HepG2 (cell line): ENCODE measurements around the gene NENF.

ENCODE experiments used
- CREM ChIP-seq, 2 experiments: sonication (generic) in 1 of 2; formaldehyde crosslinking in 1 of 2; IDR thresholded peaks; 2 replicates each; pipeline versions ENCODE4 v1.4.0 to v1.6.1; 2016 to 2020; ENCODE audit warnings: antibody characterized with exemption in 1 of 2, mild to moderate bottlenecking in 1 of 2, missing genetic modification reagents in 1 of 2
- DPF2 ChIP-seq: sonication (generic); formaldehyde crosslinking; IDR thresholded peaks from 2 replicates; pipeline ENCODE4 v1.4.0; 2020; ENCODE audit warnings: mild to moderate bottlenecking, low read depth, missing genetic modification reagents, borderline replicate concordance
- ETV5 ChIP-seq: IDR thresholded peaks from 2 replicates; pipeline ENCODE4 v1.6.1; 2018; ENCODE audit warnings: missing biosample characterization, missing genetic modification reagents, inconsistent platforms, borderline replicate concordance
- TGIF2 ChIP-seq: IDR thresholded peaks from 2 replicates; pipeline ENCODE4 v1.6.1; 2016; ENCODE audit warnings: control low read depth, missing compliant biosample characterization
- TF ChIP-seq, protein P1 (sequence below): IDR thresholded peaks from 2 replicates; pipeline ENCODE4 v1.6.1; 2016; ENCODE audit warnings: control low read depth
- TF ChIP-seq, protein P2 (sequence below): sonication (generic); formaldehyde crosslinking; IDR thresholded peaks from 2 replicates; pipeline ENCODE4 v1.5.0; 2020; ENCODE audit warnings: mild to moderate bottlenecking, missing genetic modification reagents, moderate library complexity

DNA sequence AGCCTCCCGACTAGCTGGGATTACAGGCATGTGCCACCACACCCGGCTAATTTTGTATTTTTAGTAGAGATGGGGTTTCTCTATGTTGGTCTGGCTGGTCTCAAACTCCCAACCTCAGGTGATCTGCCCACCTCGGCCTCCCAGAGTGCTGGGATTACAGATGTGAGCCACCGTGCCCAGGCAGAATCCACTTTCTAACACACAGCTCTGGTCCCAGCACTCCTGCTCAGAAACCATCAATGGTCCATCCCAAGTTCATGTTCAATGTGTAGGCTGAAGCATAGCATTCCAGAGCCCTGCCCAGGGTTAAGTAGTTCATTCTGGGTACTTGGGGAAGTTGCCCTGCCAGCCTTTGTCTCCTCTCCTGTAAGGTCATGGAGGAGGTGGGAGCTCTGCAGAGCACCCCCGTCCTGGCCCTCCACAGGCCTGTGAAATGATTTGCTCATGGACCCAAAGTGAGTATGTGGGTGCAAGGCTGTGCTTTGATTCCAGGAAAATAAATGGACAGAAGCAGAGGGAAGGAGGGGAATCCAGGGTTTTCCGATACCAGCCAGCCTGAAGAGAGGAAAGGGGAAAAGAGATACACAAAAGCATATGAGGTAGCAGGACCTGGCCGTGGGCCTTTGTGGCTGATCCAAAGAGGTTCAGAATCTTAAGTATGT lies 55.2 kb downstream of the NENF start:
- TF ChIP-seq, protein P1, sequence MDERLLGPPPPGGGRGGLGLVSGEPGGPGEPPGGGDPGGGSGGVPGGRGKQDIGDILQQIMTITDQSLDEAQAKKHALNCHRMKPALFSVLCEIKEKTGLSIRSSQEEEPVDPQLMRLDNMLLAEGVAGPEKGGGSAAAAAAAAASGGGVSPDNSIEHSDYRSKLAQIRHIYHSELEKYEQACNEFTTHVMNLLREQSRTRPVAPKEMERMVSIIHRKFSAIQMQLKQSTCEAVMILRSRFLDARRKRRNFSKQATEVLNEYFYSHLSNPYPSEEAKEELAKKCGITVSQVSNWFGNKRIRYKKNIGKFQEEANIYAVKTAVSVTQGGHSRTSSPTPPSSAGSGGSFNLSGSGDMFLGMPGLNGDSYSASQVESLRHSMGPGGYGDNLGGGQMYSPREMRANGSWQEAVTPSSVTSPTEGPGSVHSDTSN (CRISPR knock-in tag) = no peak
- TF ChIP-seq ETV5 (CRISPR knock-in tag) (no peak), CREM (IDR thresholded peaks at IDR 0.05) (no peak), CREM (CRISPR knock-in tag; IDR thresholded peaks at IDR 0.05) (no peak), DPF2 (CRISPR knock-in tag) (no peak), TGIF2 (no peak)
- TF ChIP-seq, protein P2, sequence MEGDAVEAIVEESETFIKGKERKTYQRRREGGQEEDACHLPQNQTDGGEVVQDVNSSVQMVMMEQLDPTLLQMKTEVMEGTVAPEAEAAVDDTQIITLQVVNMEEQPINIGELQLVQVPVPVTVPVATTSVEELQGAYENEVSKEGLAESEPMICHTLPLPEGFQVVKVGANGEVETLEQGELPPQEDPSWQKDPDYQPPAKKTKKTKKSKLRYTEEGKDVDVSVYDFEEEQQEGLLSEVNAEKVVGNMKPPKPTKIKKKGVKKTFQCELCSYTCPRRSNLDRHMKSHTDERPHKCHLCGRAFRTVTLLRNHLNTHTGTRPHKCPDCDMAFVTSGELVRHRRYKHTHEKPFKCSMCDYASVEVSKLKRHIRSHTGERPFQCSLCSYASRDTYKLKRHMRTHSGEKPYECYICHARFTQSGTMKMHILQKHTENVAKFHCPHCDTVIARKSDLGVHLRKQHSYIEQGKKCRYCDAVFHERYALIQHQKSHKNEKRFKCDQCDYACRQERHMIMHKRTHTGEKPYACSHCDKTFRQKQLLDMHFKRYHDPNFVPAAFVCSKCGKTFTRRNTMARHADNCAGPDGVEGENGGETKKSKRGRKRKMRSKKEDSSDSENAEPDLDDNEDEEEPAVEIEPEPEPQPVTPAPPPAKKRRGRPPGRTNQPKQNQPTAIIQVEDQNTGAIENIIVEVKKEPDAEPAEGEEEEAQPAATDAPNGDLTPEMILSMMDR (CRISPR knock-in tag) = no peak
